Pulmonary artery endothelial cell (primary cell): Measurements from ENCODE around the gene CDH13. TPM values are rescaled to one million over a fixed set of nuclear protein-coding genes. Genes with fewer than 3 reads are reported as not detected.

Experiments used
- DNase-seq: peaks from one replicate; pipeline ENCODE4 v3.0.0-alpha.2; 2011; ENCODE audit warnings: low read depth, low spot score
- total RNA-seq: library from RNA; depleted of rRNA; stranded (reverse); fragments of >200 nt; gene quantifications from 2 replicates; pipeline ENCODE4 v1.2.3, GENCODE V29; 2014

CDH13 gene
- total RNA-seq, 1 donor from 2014 or later, result 62.3 TPM

- DNase-seq, result no peak
These were observed 25.3 kb downstream of the CDH13 start for GRCh38 chr16:82651921-82652601.

DNA sequence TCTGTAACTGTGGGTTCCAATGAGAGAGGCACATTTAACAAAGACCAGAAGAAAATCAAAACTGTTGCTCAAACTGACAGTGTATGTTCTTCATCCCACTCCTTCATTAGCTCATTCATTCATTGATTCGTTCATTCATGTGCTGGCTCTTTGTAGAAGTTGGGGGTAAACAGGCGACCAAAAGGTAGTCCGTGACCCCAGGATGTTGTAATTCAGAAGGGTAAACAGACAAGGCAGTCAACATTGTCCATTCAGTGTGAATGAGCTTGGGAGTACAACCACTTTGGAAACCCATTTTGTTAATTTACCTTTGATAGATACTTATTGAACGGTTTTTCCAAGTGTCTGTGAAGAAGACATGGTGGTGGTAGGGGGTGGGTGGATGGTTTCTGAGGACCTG lies 26.1 kb downstream of the CDH13 start:
- DNase-seq, result no peak

- peak; percentile 66 for DNase-seq
These were observed 27.1 kb downstream of the CDH13 start for GRCh38 chr16:82653550-82654511.

DNA sequence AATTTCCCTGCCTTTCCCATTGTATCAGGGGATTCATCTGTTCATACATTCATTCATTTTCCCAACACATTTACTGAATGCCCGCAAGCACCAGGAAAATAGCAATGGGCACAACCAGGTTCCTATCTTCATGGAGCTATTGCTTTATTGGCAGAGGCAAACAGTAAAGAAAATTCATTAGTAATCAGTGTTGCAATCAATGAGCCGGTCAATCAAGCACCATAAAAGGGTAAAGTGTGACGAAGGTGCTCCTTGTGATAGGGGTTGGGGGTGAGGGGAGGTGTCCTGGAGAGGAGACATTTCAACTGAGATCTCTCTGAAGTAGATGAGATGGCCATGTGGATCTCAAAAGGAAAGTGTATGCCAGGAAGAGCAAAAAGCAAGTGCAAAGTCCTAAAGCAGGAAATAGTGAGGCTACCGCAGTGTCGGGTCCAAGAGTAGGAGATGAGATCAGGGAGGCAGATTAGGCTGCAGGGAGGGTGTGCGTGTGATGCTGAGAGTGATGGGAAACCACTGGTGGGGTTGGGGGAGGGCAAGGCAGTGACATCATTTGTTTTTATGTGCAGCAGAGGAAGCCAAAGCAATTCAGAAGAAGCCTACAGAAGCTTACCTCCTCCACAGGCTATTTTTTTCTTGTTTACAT lies 28.4 kb downstream of the CDH13 start:
- peak; percentile 63 for DNase-seq

DNA sequence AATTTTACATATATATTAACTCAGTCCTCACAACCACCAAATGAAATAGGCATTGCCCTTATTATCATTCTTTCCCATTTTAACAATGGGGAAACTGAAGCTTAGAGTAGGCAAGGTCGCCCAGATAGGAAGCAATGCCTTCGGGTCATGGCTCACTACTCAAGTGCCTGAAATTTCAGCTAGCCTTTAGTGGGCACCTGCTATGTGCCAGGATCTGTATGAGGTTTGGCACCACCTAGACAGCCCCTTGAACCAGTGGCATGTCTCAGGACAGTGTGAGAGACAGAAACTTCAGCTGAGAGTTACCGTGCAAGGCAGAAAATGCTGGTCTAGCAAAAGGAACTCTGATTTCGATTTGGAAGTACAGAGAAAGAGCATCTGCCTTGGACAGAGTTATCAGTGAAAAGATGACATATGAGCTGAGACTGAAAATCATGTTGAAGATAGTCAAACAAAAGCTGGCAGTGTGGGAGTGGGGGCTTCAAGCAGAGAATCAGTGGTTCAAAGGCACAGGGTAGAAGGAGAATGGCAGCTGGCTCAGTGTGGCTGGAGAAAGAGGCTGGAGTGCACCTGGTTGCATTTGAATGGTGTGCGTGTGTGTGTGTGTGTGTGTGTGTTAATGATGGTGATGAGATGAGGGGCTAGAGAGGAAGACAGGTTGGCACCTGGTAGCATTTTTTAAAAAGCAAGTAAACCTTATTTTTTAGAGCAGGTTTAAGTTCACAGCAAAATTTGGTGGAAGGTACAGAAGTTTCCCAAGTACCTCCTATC lies 29.1 kb downstream of the CDH13 start:
- no peak for DNase-seq

DNA sequence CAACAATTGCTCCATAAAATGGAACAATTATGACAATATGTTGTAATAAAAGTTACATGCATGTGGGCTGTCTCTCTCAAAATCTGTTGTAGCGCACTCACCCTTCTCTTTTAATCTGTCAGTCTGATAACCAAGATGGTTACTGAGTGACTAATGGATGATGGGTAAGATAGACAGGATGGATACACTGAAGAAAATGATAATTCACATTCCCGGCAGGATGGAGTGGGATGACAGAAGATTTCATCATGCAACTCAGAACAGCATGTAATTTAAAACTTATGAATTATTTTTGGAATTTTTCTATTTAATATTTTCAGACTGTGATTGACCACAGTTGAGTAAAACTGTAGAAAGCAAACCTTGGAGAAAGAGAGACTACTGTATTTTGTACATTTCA lies 30.5 kb downstream of the CDH13 start:
- no peak for DNase-seq

DNA sequence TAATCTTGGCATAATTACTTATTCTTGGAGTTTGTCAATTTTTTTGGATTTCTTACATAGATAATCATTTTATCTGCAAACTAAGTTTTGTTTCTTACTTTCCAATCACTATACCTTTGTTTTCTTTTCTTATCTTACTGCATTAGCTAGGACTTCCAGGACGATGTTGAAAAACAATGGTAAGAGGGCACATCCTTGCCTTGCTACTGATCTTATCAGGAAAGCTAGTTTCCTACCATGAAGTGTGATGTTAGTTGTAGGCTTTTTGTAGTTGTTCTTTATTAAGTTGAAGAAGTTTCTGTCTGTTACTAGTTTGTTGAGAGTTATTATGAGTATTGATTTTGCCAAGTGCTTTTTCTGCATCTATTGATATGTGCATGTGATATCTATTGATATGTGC lies 31.0 kb downstream of the CDH13 start:
- DNase-seq, result no peak

GRCh38 chr16:82658796-82659195 lies 32.0 kb downstream of the CDH13 start:
- DNase-seq, result no peak

DNA sequence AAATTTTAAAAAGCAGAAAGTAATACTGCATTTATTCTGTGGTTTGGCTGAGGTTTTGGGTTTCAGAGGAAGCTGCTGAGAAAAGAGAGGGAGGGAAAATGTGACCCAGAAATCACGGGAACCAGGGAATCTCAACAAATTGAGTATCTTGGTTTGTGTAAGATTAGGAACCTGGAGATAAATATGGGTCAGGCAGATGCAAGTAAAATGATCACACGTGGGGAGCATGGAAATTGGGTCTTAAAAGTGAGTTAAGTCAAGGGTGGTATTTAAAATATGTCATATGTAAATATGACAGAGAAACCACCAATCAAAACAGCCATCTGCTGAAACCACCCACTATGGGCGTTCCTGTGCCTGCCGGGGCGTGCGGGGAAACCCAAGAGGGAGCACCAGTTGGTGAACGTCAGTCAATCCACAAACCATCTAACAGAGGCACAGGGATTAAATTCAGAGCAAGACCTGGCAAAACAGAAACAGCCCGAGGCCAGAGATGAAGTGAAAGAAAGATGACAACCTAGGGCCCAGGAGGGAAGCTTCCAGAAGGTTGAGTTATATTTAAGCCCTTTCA lies 33.4 kb downstream of the CDH13 start:
- no peak for DNase-seq

- no peak for DNase-seq
These were observed 34.2 kb downstream of the CDH13 start for GRCh38 chr16:82660966-82661365.

DNA sequence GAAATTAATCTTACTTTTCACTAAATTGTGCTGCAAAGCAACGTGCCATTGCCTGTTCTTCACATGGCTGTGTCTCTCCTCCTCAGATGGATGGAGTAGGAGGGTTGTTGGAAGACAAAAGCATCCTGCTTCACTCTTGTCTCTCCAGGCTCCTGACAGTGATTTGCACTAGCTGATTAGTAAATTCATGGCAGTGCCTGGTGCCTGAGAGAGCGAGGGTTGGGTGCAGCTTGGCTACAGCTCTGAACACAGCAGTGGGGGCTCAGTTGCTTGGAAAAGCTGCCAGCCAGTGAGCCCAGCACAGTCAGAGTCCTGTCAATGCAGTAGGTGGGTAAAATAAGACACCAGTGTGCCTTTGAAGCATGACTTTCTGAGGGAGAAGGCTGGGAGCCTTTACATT lies 37.4 kb downstream of the CDH13 start:
- no peak for DNase-seq

DNA sequence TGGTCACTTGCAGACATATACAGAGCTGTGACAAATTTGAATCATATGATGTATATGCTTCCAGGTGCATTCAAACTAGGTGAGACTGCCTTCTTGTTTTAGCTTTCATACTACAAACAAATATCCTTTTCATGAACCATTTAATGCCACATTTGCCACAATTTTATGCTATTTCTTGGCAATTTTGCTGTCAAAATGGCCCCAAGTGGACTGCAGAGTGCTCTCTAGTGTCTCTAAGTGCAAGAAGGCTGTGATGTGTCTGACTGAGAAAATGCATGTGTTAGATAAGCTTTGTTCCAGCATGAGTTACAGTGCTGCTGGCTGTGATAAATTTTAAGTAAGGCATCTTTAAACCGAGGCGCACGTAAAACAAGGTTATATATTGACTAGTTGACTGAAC lies 38.3 kb downstream of the CDH13 start:
- DNase-seq, result no peak

DNA sequence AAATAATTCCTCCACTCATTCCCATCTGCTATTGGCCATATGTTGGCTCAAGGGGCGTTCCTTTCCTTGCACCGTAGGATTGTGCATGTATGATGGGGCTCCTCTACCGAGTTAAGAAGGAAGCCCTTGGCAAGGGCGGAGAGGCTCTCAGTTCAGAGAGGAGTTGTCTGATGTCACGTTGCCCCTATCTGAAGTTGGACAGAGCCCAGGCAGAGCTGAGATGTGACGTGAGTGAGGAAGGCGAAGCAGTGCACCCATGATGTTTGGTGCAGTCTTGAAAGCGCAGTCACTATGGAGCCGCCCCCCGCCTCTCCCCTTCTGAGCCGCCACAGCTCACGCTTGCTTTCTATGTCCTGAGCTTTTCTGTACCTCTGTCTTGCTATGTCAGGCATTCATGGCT lies 40.7 kb downstream of the CDH13 start:
- DNase-seq, result no peak

DNA sequence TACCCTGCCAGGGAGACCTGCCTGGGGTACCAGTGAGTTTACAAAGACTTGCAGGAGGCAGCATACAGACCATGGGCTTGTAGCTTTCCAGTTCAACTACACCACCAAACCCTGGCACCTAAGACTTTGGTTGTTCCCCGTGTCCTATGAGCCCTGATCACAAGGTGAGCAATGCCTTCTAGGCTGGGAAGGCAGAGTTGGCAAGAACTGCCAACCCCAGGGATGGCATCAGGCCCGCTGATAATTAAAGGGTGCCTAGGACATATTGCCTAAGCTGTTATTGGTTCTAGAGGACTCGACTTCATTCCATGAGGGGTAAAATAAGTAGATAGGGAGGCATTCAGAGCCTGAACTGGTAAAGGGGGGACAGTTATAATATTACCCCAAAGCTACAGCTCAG lies 41.3 kb downstream of the CDH13 start:
- no peak for DNase-seq

DNA sequence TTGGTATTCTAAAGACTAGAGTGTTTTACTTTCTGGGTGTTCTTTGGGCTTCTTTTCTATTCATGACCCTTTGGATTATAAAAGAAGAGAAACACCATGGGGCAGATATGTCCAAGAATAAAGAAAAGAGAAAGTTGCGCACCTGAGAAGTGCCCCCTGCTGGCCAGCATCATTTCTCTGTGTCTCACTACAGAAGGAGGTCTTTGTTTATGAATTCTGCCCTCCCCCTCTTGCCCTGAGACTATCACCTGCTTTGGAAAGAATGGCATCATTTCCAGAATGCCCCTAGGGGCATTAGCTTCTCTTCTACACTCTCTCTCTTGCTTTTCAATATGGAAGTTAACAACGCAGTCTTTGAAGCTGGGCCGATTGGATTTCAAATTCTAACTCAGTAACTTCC lies 45.0 kb downstream of the CDH13 start:
- no peak for DNase-seq

GRCh38 chr16:82672676-82673075 lies 45.9 kb downstream of the CDH13 start:
- DNase-seq, result no peak

DNA sequence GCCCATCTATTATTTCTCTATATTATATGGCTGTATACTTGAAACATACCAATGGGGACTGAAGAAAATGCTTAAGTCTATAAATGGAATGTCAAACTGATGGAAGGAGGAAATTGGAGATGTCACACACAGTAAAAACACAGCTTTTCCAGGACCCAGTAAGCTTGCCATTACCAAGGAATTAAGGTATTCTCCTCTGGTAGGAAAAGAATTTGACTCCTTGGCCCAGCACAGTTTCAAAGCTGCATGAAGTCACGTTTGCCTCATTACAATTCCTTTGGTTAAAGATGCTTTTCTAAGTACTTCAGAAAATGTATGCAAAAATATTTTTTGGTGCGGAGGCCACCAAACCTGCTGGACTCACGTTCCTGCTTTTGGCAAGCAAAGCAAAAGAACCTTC lies 48.5 kb downstream of the CDH13 start:
- no peak for DNase-seq

GRCh38 chr16:82681592-82681991 lies 54.8 kb downstream of the CDH13 start:
- DNase-seq, result no peak

GRCh38 chr16:82682767-82683166 lies 56.0 kb downstream of the CDH13 start:
- peak; percentile 29 for DNase-seq

DNA sequence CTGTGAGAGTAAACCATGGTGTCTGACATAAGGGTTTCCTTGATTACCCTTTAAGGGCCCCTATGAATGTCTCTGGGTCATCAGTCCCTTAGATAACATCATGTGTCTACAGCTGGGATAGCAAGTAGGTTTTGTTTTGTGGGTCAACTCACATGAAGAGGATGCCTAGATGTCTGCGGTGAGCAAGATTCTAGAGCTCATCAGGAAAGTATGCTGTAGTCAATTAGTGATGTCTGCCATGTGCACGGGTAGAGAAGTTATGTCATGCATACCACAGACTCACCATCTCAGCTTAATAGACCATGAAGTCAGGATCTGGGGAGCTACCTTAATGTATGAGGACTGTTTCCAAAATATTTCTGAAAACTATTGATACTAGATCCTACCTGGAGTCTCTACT lies 57.5 kb downstream of the CDH13 start:
- DNase-seq, result no peak

GRCh38 chr16:82685526-82685925 lies 58.8 kb downstream of the CDH13 start:
- no peak for DNase-seq
